ENCODE results near the gene PHF24. TPM values are rescaled to one million over a fixed set of nuclear protein-coding genes. Genes with fewer than 3 reads are reported as not detected.

The PHF24 gene
- total and polyA plus RNA-seq, 4 experiments from 2014 or later, result not detected

GRCh38 chr9:34983209-34983608, 25.1 kb downstream of the PHF24 start:
- Mint-ChIP-seq H3K27ac (peak overlapping the region; percentile 73 to 94 (median 84)), H3K9me3 (no peaks in the 10 kb centered on the region), H3K27me3 (no peaks in the 10 kb centered on the region), H3K4me3 (peak overlapping the region; percentile 9 to 71 (median 55)), H3K36me3 (no peaks in the 10 kb centered on the region), H3K4me1 (peaks cover 42 to 60% (median 51%) of the 10 kb centered on the region in 4 donors)
- Histone ChIP-seq H3K27me3 (ENCODE audit: insufficient read depth, low read length) (no peaks in the 10 kb centered on the region), H3K9me3 (ENCODE audit: control insufficient read depth in 1 of 2, low read length in 2 of 2) (no peaks in the 10 kb centered on the region), H3K36me3 (ENCODE audit: insufficient read depth, low read length) (no peaks in the 10 kb centered on the region), H3K27ac (ENCODE audit: low read depth, low read length) (no peak overlapping the region), H3K4me3 (ENCODE audit: low read length in 2 of 2) (no peak overlapping the region), H3K4me1 (ENCODE audit: insufficient read depth, low read length) (peaks cover 57% of the 10 kb centered on the region)
- intact Hi-C loops (cut with micrococcal nuclease), result no loop called here
- peak in 4 of 5 donors; percentile 18 to 25 (median 22) for DNase-seq
- ChIA-PET CTCF (ENCODE audit: partially characterized antibody) (interaction anchor here (1.0 to 3.2 kb wide), 2 partner anchors 84 to 85 kb away, joined by 9 to 64 read pairs; a partner anchor contains a TSS), POLR2A (ENCODE audit: partially characterized antibody) (interaction anchor here (1.2 kb wide), 1 partner anchor 80 kb away, joined by 3 read pairs; no protein-coding TSS in a partner anchor)

DNA sequence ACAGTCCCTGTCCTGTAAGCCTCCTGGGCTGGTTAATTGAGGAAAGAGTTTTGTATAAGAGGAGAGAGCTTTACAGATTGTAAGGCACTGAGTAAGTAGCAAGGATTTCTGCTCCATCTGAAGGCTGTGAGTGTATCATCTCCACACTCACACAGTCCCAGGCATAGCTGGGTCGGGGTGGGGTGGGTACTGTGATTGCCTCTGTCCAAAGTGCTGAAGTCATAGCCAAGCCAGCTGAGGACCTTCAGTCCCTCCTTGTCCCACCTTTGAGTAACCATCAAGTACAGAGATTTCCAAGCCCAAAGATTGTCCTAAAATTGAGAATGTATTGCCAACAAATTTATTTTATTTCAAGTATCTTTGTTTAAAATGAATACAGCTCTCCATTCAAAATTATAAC, 26.0 kb downstream of the PHF24 start:
- peaks cover 45 to 69% (median 56%) of the 10 kb centered on the region in 4 donors for H3K4me1 Mint-ChIP-seq
- peak overlapping the region in 1 of 8 donors; percentile 25 for H3K4me3 Mint-ChIP-seq
- H3K27me3 Mint-ChIP-seq, result no peaks in the 10 kb centered on the region
- Histone ChIP-seq H3K4me3 (ENCODE audit: low read length in 2 of 2) (no peak overlapping the region), H3K9me3 (ENCODE audit: control insufficient read depth in 1 of 2, low read length in 2 of 2) (no peaks in the 10 kb centered on the region), H3K36me3 (ENCODE audit: insufficient read depth, low read length) (no peaks in the 10 kb centered on the region), H3K27me3 (ENCODE audit: insufficient read depth, low read length) (no peaks in the 10 kb centered on the region), H3K27ac (ENCODE audit: low read depth, low read length) (no peak overlapping the region), H3K4me1 (ENCODE audit: insufficient read depth, low read length) (peaks cover 63% of the 10 kb centered on the region)
- CTCF ChIA-PET (ENCODE audit: partially characterized antibody), result interaction anchor here (0.9 to 3.2 kb wide), 17 partner anchors 9 to 493 kb away, joined by 3 to 64 read pairs (median 5); a partner anchor contains a TSS
- POLR2A ChIA-PET (ENCODE audit: partially characterized antibody), result interaction anchor here (1.2 kb wide), 1 partner anchor 81 kb away, joined by 3 read pairs; no protein-coding TSS in a partner anchor
- H3K9me3 Mint-ChIP-seq, result no peaks in the 10 kb centered on the region
- peak overlapping the region in 4 of 7 donors; percentile 29 to 94 (median 84) for H3K27ac Mint-ChIP-seq
- peak; percentile 25 to 46 (median 30) for DNase-seq
- intact Hi-C loops (cut with micrococcal nuclease), result no loop called here
- H3K36me3 Mint-ChIP-seq, result no peaks in the 10 kb centered on the region

GRCh38 chr9:34985311-34985899, 27.3 kb downstream of the PHF24 start:
- peak; percentile 37 to 57 (median 43) for DNase-seq
- Histone ChIP-seq H3K27ac (ENCODE audit: low read depth, low read length) (no peak overlapping the region), H3K4me1 (ENCODE audit: insufficient read depth, low read length) (peaks cover 66% of the 10 kb centered on the region), H3K9me3 (ENCODE audit: control insufficient read depth in 1 of 2, low read length in 2 of 2) (no peaks in the 10 kb centered on the region), H3K27me3 (ENCODE audit: insufficient read depth, low read length) (no peaks in the 10 kb centered on the region), H3K36me3 (ENCODE audit: insufficient read depth, low read length) (no peaks in the 10 kb centered on the region), H3K4me3 (ENCODE audit: low read length in 2 of 2) (no peak overlapping the region)
- POLR2A ChIA-PET (ENCODE audit: partially characterized antibody), result interaction anchor here (1.2 kb wide), 1 partner anchor 86 kb away, joined by 10 read pairs; no protein-coding TSS in a partner anchor
- H3K4me3 Mint-ChIP-seq, result peak overlapping the region in 3 of 8 donors; percentile 39 to 76 (median 67)
- peaks cover 47 to 76% (median 62%) of the 10 kb centered on the region in 4 donors for H3K4me1 Mint-ChIP-seq
- H3K27me3 Mint-ChIP-seq, result no peaks in the 10 kb centered on the region
- peaks cover 0 to 1% of the 10 kb centered on the region in 2 donors for H3K36me3 Mint-ChIP-seq
- CTCF ChIA-PET (ENCODE audit: partially characterized antibody), result interaction anchor here (0.5 to 3.2 kb wide), 20 partner anchors 9 to 1169 kb away, joined by 3 to 64 read pairs (median 5); a partner anchor contains a TSS
- intact Hi-C loops (cut with micrococcal nuclease), result loop anchor here (1.0 to 5.0 kb wide), 3 partner anchors 86 to 1958 kb away; partner anchors contain the start of genes CCDC107, DNAJA1 and RMRP
- peak overlapping the region; percentile 19 to 93 (median 78) for H3K27ac Mint-ChIP-seq
- H3K9me3 Mint-ChIP-seq, result no peaks in the 10 kb centered on the region

GRCh38 chr9:34986540-34987047, 28.5 kb downstream of the PHF24 start:
- Mint-ChIP-seq H3K27me3 (no peaks in the 10 kb centered on the region), H3K36me3 (peaks cover 0 to 1% of the 10 kb centered on the region in 2 donors), H3K27ac (peak overlapping the region; percentile 64 to 83 (median 79)), H3K4me3 (peak overlapping the region in 7 of 8 donors; percentile 0 to 33 (median 10)), H3K9me3 (no peaks in the 10 kb centered on the region), H3K4me1 (peaks cover 49 to 83% (median 68%) of the 10 kb centered on the region in 4 donors)
- H3K27me3 ChIP-seq (ENCODE audit: insufficient read depth, low read length), result no peaks in the 10 kb centered on the region
- no peaks in the 10 kb centered on the region for H3K9me3 ChIP-seq (ENCODE audit: control insufficient read depth in 1 of 2, low read length in 2 of 2)
- peaks cover 66% of the 10 kb centered on the region for H3K4me1 ChIP-seq (ENCODE audit: insufficient read depth, low read length)
- DNase-seq, result peak; percentile 44 to 93 (median 62)
- intact Hi-C loops (cut with micrococcal nuclease), result loop anchor here (5.0 kb wide), 2 partner anchors 671 to 1959 kb away; partner anchors contain the start of genes CCDC107, DNAJA1 and RMRP
- no peak overlapping the region for H3K4me3 ChIP-seq (ENCODE audit: low read length in 2 of 2)
- CTCF ChIA-PET (ENCODE audit: partially characterized antibody), result interaction anchor here (0.9 to 3.2 kb wide), 2 partner anchors 87 to 89 kb away, joined by 4 to 64 read pairs; a partner anchor contains a TSS
- POLR2A ChIA-PET (ENCODE audit: partially characterized antibody), result no interaction called here
- no peaks in the 10 kb centered on the region for H3K36me3 ChIP-seq (ENCODE audit: insufficient read depth, low read length)
- H3K27ac ChIP-seq (ENCODE audit: low read depth, low read length), result peak overlapping the region; percentile 39

- intact Hi-C loops (cut with micrococcal nuclease), result loop anchor here (5.0 kb wide), 2 partner anchors 670 to 1960 kb away; partner anchors contain the start of genes CCDC107, DNAJA1 and RMRP
- POLR2A ChIA-PET (ENCODE audit: partially characterized antibody), result interaction anchor here (0.6 kb wide), 1 partner anchor 759 kb away, joined by 4 read pairs; no protein-coding TSS in a partner anchor
These were observed 29.2 kb downstream of the PHF24 start for GRCh38 chr9:34987160-34987901.

GRCh38 chr9:34988218-34989002, 30.3 kb downstream of the PHF24 start:
- Histone ChIP-seq H3K27ac (ENCODE audit: low read depth, low read length) (peak overlapping the region; percentile 69), H3K4me3 (ENCODE audit: low read length in 2 of 2) (peak overlapping the region; percentile 47 to 83), H3K4me1 (ENCODE audit: insufficient read depth, low read length) (peaks cover 51% of the 10 kb centered on the region), H3K27me3 (ENCODE audit: insufficient read depth, low read length) (no peaks in the 10 kb centered on the region), H3K9me3 (ENCODE audit: control insufficient read depth in 1 of 2, low read length in 2 of 2) (no peaks in the 10 kb centered on the region), H3K36me3 (ENCODE audit: insufficient read depth, low read length) (no peaks in the 10 kb centered on the region)
- POLR2A ChIA-PET (ENCODE audit: partially characterized antibody), result interaction anchor here (1.2 to 4.0 kb wide), 4 partner anchors 84 to 114 kb away, joined by 5 to 19 read pairs (median 8); partner anchors contain the start of genes FANCG, STOML2 and VCP
- H3K27ac Mint-ChIP-seq, result peak overlapping the region; percentile 84 to 95 (median 94)
- peak overlapping the region; percentile 90 to 99 (median 94) for H3K4me3 Mint-ChIP-seq
- CTCF ChIA-PET (ENCODE audit: partially characterized antibody), result no interaction called here
- intact Hi-C loops (cut with micrococcal nuclease), result loop anchor here (1.0 to 5.0 kb wide), 8 partner anchors 84 to 1961 kb away; partner anchors contain the start of genes CCDC107, DNAJA1, PIGO and RMRP
- H3K9me3 Mint-ChIP-seq, result no peaks in the 10 kb centered on the region
- peaks cover 0 to 1% of the 10 kb centered on the region in 2 donors for H3K36me3 Mint-ChIP-seq
- peak; percentile 29 to 74 (median 43) for DNase-seq
- no peaks in the 10 kb centered on the region for H3K27me3 Mint-ChIP-seq
- H3K4me1 Mint-ChIP-seq, result peaks cover 36 to 68% (median 55%) of the 10 kb centered on the region in 4 donors

More at GRCh38 chr9:34987160-34987901, 29.2 kb downstream of the PHF24 start:
- no peak overlapping the region for H3K4me3 ChIP-seq (ENCODE audit: low read length in 2 of 2)
- CTCF ChIA-PET (ENCODE audit: partially characterized antibody), result interaction anchor here (0.9 kb wide), 1 partner anchor 88 kb away, joined by 4 read pairs; no protein-coding TSS in a partner anchor
- peak overlapping the region; percentile 39 for H3K27ac ChIP-seq (ENCODE audit: low read depth, low read length)
- no peaks in the 10 kb centered on the region for H3K9me3 ChIP-seq (ENCODE audit: control insufficient read depth in 1 of 2, low read length in 2 of 2)
- Mint-ChIP-seq H3K4me1 (peaks cover 47 to 78% (median 66%) of the 10 kb centered on the region in 4 donors), H3K9me3 (no peaks in the 10 kb centered on the region), H3K4me3 (peak overlapping the region in 7 of 8 donors; percentile 4 to 94 (median 25)), H3K27ac (peak overlapping the region; percentile 64 to 82 (median 79)), H3K27me3 (no peaks in the 10 kb centered on the region), H3K36me3 (peaks cover 0 to 1% of the 10 kb centered on the region in 2 donors)
- DNase-seq, result peak in 1 of 5 donors; percentile 46
- no peaks in the 10 kb centered on the region for H3K36me3 ChIP-seq (ENCODE audit: insufficient read depth, low read length)
- peaks cover 62% of the 10 kb centered on the region for H3K4me1 ChIP-seq (ENCODE audit: insufficient read depth, low read length)
- H3K27me3 ChIP-seq (ENCODE audit: insufficient read depth, low read length), result no peaks in the 10 kb centered on the region
